Measurements from ENCODE around the gene ANKRD37. TPM values are rescaled to one million over a fixed set of nuclear protein-coding genes. Genes with fewer than 3 reads are reported as not detected.

The ANKRD37 gene
- total and polyA plus RNA-seq, 2 of the 8 experiments (the other 6 are each of a cell fraction or from before 2014, with no cell fraction given) = 2.8 to 3.4 TPM

DNA sequence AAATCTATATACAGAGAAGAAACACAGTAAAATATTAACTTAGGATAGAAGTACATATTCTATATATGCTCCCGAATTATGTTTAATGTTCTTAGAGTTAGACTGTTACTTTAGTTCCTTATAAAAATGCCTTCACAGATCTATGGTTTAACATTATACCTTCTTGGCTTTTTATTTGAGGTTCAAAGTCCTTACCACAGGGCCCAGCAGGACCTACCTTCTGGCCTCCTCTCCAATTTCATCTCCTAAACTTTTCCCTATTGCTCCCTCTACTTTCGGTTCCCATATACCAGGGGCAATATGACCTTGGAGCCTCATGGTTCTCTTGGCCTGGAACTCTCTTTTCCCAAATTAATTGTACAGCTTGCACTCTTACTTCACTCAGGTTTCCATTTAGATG is 11.8 kb downstream of the ANKRD37 start:
- no peak overlapping the region for H2BK5ac ChIP-seq (ENCODE audit: low read depth, low read length)
- 91% methylated on average over 2 of the region's 2 CpGs; no CpG with 5 or more reads in 1 of the 2 experiments for WGBS, 2 experiments (ENCODE audit: extremely low coverage in 1 of 2, insufficient coverage in 1 of 2, insufficient read length in 1 of 2, insufficient replicate concordance in 2 of 2, low coverage in 1 of 2, low lambda C conversion rate in 2 of 2, missing lambda C conversion rate in 1 of 2)
- H3K18ac ChIP-seq (ENCODE audit: extremely low read depth, low read length) = no peak overlapping the region
- no peak overlapping the region for H2BK20ac ChIP-seq (ENCODE audit: low read length)
- no peaks in the 10 kb centered on the region for H3K79me2 ChIP-seq (ENCODE audit: control insufficient read depth in 1 of 2, insufficient read depth in 2 of 2, low read length in 2 of 2)
- H3K9ac ChIP-seq (replicated peaks in 1 of 4; ENCODE audit: extremely low read depth in 1 of 4, low read depth in 3 of 4, low read length in 3 of 4) = no peak overlapping the region
- no peak overlapping the region for H3K23ac ChIP-seq (ENCODE audit: insufficient read length)
- H2BK12ac ChIP-seq (ENCODE audit: low read depth, low read length) = no peak overlapping the region
- no peak overlapping the region for H2BK120ac ChIP-seq (replicated peaks; ENCODE audit: low read depth, low read length)
- no peaks in the 10 kb centered on the region for H3K79me1 ChIP-seq (ENCODE audit: low read depth, low read length)
- no peak overlapping the region for H2AK5ac ChIP-seq (ENCODE audit: low read depth, low read length)
- no peak for FAIRE-seq
- POLR2A ChIA-PET (ENCODE audit: partially characterized antibody) = no interaction called here
- no peak overlapping the region for H3K14ac ChIP-seq (ENCODE audit: insufficient read length)
- H4K91ac ChIP-seq (replicated peaks; ENCODE audit: insufficient read length, low read length) = no peak overlapping the region
- no peak overlapping the region for H3K4me2 ChIP-seq (ENCODE audit: insufficient read depth in 1 of 2, low read depth in 2 of 2, low read length in 2 of 2)
- H3K23me2 ChIP-seq (ENCODE audit: low read depth, low read length) = no peaks in the 10 kb centered on the region
- H2AFZ ChIP-seq (ENCODE audit: low read length) = no peak overlapping the region
- no peak overlapping the region for H3K56ac ChIP-seq (replicated peaks; ENCODE audit: insufficient read length, low read depth, low read length)
- H4K8ac ChIP-seq (ENCODE audit: extremely low read depth, insufficient read depth, low read length) = no peak overlapping the region
- no peak overlapping the region for H2BK15ac ChIP-seq (ENCODE audit: low read length)
- H3K27ac ChIP-seq (ENCODE audit: low read depth, low read length) = no peak overlapping the region
- no peak overlapping the region for H4K5ac ChIP-seq (ENCODE audit: insufficient read length, low read depth, low read length)
- no peaks in the 10 kb centered on the region for H3K4me1 ChIP-seq (replicated peaks in 1 of 4; ENCODE audit: control insufficient read depth in 3 of 4, insufficient read depth in 4 of 4, low read length in 3 of 4)
- DNase-seq (ENCODE audit: low read depth in 1 of 2, low spot score in 2 of 2) = no peak
- CTCF ChIA-PET (ENCODE audit: partially characterized antibody) = no interaction called here
- peaks cover 0 to 21% (median 5%) of the 10 kb centered on the region in 4 experiments; a peak in 4 of 8 replicates for H3K36me3 ChIP-seq (ENCODE audit: control insufficient read depth in 2 of 4, insufficient read depth in 4 of 4, low read length in 3 of 4)
- no peaks in the 10 kb centered on the region; a peak in 1 of 4 replicates for H3K9me3 ChIP-seq (ENCODE audit: insufficient read depth in 2 of 2, low read depth in 1 of 2, low read length in 1 of 2)
- no peak overlapping the region for H3K4me3 ChIP-seq (ENCODE audit: extremely low read depth in 1 of 4, insufficient read depth in 2 of 4, low read depth in 3 of 4, low read length in 4 of 4)
- H3K27me3 ChIP-seq (replicated peaks in 1 of 4; ENCODE audit: control insufficient read depth in 3 of 4, extremely low read depth in 1 of 4, insufficient read depth in 3 of 4, low read length in 3 of 4) = no peaks in the 10 kb centered on the region
- peaks cover 0 to 4% of the 10 kb centered on the region in 2 experiments for H4K20me1 ChIP-seq (replicated peaks in 1 of 2; ENCODE audit: control insufficient read depth in 1 of 2, insufficient read depth in 2 of 2, low read length in 2 of 2)
- no peak overlapping the region for H3K4ac ChIP-seq (replicated peaks; ENCODE audit: insufficient read length, low read depth, low read length)
- TF ChIP-seq SRF (IDR thresholded peaks at IDR 0.05; ENCODE audit: low read depth, low read length) (no peak), SUZ12 (IDR thresholded peaks at IDR 0.05; ENCODE audit: low read length) (no peak), CHD1 (IDR thresholded peaks at IDR 0.05; ENCODE audit: low read depth, low read length) (no peak), SIN3A (conservative IDR thresholded peaks at IDR 0.05 in 1 of 2, IDR thresholded peaks at IDR 0.05 in 1 of 2; ENCODE audit: low read depth in 1 of 2, low read length in 2 of 2) (no peak), CBX8 (IDR thresholded peaks at IDR 0.05; ENCODE audit: borderline replicate concordance, low read depth, low read length) (no peak), SP1 (IDR thresholded peaks at IDR 0.05; ENCODE audit: low read depth, low read length) (no peak), SP2 (IDR thresholded peaks at IDR 0.05; ENCODE audit: low read length) (no peak), KDM5A (IDR thresholded peaks at IDR 0.05; ENCODE audit: low read length) (no peak), KDM1A (IDR thresholded peaks at IDR 0.05; ENCODE audit: borderline replicate concordance, low read length) (no peak), MAFK (IDR thresholded peaks at IDR 0.05; ENCODE audit: low read depth, low read length) (no peak), ZNF274 (IDR thresholded peaks at IDR 0.05; ENCODE audit: borderline replicate concordance, extremely low read depth, low read length) (no peak), RAD21 (IDR thresholded peaks at IDR 0.05 in 1 of 2, conservative IDR thresholded peaks at IDR 0.05 in 1 of 2; ENCODE audit: low read depth in 2 of 2, low read length in 2 of 2) (no peak), RBBP5 (IDR thresholded peaks at IDR 0.05; ENCODE audit: borderline replicate concordance, low read depth, low read length) (no peak), SIX5 (IDR thresholded peaks at IDR 0.05; ENCODE audit: low read depth, low read length) (no peak), PHF8 (conservative IDR thresholded peaks at IDR 0.05; ENCODE audit: low read depth, low read length) (no peak)

Data from H1 (cell line).